NCI-H748 treated with DMSO at 0.1 percent for 48 hours (cell line): ENCODE data around the gene ASS1.
"Not testable (repeated sequence)": the region's sequence is repeated elsewhere in the genome, so short reads cannot be mapped to it uniquely, and the experiment has no call there.

Experiments
- DNase-seq: peaks from one replicate; lab custom pipeline; 2025; lab: John Stamatoyannopoulos, UW

Gene ASS1

DNA sequence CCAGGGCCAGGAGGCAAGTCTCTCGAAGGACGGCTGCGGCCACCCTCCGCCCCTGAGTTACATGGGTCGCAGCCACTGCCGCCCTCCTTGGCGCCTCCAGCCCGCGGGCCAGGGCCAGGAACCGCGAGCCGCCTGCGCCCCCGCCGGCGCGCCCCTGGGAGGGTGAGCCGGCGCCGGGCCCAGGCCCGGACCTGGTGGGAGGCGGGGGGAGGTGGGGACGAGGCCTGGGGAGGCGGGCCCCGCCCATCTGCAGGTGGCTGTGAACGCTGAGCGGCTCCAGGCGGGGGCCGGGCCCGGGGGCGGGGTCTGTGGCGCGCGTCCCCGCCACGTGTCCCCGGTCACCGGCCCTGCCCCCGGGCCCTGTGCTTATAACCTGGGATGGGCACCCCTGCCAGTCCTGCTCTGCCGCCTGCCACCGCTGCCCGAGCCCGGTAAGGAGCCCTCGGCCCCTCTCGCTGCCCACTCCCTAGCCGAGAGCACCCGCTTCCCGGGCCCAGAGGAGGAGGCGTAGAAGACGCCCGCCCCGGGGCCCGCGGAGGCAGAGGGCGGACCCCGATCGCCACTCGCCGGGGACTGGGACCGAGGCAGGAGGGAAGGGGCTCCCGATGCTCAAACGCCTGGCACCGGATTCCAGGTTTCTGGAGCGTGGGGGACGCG, at the start of gene ASS1:
ASS1 (plus strand) TSS at position 397 of the 657 bp plus-strand sequence. CDS start 7,268 bp downstream, outside the sequence.
- DNase-seq, result peak; percentile 36

DNA sequence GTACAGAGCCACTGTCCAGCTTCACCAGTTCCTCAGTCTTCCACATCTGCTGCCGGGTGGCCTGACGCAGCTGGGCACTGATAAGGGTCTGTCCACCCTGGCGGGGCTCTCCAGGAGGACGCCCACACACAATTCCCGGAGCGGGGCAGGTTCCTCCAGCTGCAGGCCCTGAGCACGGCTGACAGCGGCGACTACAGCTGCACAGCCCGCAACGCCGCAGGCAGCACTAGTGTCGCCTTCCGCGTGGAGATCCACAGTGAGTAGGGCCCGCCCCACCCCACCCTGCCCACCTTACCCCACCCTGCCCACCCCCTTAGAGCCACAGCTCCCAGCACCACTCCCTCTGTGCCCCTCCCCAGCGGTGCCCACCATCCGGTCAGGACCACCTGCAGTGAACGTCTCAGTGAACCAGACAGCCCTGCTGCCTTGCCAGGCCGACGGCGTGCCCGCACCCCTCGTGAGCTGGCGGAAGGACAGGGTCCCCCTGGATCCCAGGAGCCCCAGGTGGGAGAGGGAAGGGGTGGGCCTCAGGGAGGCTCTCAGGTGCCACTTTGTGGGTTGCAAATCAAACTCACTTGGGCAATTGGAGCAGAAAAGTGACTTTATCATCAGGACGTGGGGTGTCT, 48.8 kb upstream of the ASS1 start:
- DNase-seq, result no peak

DNA sequence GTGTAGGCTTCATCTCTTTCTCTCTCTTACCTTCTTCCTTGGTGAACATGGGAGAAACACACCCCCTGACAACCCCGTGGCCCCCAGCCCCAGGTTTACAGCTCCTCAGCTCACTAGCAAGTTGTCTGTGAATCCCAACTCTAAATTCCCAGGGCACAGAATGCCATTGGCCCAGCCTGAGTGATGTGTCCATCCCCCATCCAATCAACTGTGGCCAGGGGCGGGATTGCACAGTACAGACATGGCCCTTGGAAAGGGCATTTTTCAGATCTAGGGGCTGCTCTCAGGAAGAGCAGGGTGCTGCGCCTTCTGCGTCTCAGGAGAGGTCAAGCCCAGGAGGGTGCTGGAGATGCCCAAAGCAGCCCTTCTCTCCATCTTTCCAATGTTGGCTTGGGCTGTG, 48.2 kb upstream of the ASS1 start:
- DNase-seq, result no peak

DNA sequence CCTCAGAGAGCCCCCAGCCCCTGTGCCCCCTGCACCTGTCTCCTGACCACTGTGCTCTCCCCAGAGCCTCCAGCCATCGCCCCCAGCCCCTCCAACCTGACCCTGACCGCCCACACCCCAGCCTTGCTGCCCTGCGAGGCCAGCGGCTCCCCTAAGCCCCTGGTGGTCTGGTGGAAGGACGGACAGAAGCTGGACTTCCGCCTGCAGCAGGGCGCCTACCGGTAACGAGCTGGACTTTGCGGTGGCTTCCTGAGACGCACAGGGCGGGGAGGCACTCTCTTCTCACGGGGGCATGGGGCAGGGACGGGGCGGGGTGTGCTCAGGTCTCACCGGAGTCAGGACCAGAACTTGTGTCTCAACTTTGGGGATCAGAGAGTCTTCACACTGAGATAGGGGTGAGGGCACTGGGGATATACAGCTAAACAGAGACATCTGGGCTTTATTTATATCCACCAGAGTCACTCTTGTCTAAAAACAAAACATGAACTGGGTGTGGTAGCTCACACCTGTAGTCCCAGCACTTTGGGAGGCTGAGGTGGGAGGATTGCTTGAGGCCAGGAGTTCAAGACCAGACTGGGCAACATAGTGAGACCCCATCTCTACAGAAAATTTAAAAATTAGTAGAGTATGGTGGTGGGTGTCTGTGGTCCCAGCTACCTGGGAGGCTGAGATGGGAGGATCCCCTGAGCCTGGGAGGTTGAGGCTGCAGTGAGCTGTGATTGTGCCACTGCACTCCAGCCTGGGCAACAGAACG, 46.1 kb upstream of the ASS1 start:
- no peak for DNase-seq

DNA sequence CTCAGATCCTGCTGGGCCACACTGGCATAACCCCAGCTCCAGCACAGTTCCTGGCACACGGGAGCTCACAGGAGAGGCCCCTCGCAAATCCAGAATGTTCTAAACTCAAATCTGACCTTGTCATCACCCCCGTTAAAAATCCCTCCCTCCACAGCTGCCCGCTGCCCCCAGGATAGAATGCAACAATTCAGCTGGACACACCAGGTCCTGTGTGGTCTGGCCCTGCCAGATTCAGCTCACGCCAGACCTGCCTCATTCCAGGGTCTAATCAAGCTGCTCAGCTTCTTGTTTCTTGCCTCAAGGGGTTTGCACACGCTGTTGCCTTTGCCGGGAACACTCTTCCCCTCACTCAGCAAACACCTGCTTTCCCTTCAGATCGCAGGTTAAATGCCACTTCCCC, 45.0 kb upstream of the ASS1 start:
- DNase-seq, result no peak

DNA sequence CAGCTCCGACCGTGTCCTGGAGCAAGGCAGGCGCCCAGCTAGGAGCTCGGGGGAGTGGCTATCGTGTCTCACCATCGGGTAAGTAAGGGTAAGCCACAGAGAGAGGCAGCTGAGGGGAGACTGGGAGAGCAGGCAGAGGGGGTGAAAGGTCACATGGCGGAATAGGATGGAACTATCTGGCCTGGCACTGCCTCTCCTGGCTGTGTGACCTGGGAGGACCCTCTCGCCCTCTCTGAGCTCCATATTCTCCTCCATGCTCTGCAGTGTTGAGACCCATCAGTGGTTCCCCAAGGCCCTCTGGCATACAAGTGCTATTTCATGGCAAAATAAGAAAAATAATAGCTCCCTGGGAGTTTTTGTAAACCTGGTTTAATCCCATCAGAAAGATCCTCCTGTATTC, 43.9 kb upstream of the ASS1 start:
- no peak for DNase-seq

DNA sequence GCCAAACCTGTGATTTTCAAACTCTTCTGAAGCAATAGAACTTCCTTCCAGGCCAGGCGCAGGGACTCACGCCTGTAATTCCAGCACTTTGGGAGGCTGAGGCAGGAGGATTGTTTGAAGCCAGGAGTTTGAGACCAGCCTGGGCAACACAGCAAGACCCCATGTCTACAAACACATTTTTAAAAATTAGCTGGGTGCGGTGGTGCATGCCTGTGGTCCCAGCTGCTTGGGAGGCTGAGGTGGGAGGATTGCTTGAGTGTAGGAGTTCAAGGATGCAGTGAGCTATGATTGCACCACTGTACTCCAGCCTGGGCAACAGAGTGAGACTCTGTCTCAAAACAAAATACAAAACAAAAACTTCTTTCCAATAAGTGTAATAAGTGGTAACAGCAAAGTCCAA, 43.0 kb upstream of the ASS1 start:
- not testable (repeated sequence) for DNase-seq

DNA sequence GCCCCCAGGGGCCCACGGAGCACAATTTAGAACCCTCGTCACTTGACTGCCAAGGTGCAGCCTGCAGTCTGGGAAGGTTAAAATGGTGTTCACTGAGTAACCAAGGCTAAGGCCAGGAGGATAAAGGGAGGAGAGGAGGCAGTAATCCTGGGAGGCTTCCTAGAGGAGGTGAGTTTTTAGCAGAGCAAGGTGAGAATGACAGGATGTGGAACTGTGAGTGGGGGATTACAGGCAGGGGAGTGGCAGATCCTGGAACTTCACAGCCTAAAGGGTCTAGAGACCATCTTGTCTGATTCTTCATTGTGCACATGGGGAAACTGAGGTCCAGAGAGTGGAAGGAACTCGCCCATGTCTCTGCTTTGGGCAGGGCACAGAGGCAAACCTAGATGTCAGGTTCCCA, 42.5 kb upstream of the ASS1 start:
- no peak for DNase-seq

DNA sequence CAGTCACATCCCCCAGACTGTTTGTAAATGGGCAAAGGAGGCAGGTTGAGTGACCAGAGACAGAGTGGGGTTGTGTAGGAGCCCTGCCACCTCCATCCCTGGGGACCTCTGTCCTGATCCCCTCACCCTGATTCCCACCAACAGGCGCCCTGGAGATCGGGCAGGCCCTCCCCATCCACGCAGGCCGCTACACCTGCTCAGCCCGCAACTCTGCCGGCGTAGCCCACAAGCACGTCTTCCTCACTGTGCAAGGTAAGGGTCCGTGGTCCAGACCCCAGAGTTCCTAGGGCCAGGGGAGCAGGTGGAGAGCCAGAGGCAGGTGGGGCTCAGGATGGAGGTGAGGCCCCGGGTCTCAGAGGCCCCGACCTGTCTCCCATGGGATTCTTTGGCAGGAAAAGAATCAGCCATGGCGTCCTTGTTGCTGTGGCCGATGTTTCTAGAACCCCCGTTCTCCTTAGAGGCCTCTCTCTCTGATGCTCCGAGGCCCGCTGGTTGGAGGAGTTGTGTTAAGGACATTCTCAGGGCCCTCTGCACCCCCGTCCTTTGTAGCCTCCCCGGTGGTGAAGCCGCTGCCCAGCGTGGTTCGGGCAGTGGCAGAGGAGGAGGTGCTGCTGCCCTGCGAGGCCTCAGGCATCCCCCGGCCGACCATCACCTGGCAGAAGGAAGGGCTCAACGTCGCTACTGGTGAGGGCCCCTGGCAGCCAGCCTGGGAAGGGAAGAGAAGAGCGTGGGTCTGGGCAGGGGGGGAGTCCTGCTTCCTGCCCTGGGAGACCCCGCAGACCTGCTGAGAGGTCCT, 41.9 kb upstream of the ASS1 start:
- DNase-seq, result no peak

DNA sequence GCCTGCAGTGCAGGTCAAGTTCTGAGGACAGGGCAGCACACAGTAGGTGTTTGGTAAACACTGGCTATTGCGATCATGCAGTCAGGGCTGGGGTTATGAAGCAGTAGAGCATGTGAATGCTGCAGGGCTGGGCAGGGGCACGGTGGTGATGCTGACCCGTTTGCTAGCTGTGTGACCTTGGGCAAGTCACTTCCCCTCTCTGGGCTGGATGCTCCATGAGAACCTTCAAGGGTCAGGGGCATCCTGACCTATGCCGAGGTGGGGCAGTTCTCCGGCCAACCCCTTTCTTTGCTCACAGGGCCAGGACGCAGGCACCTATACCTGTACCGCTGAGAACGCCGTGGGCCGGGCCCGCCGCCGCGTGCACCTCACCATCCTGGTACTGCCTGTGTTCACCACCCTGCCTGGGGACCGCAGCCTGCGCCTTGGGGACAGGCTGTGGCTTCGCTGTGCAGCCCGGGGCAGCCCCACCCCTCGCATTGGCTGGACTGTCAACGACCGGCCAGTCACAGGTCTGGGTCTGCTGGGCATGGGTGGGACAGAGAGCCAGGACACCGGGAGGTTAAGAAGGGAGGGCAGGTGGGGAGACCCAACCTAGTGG, 39.0 kb upstream of the ASS1 start:
- DNase-seq, result no peak

DNA sequence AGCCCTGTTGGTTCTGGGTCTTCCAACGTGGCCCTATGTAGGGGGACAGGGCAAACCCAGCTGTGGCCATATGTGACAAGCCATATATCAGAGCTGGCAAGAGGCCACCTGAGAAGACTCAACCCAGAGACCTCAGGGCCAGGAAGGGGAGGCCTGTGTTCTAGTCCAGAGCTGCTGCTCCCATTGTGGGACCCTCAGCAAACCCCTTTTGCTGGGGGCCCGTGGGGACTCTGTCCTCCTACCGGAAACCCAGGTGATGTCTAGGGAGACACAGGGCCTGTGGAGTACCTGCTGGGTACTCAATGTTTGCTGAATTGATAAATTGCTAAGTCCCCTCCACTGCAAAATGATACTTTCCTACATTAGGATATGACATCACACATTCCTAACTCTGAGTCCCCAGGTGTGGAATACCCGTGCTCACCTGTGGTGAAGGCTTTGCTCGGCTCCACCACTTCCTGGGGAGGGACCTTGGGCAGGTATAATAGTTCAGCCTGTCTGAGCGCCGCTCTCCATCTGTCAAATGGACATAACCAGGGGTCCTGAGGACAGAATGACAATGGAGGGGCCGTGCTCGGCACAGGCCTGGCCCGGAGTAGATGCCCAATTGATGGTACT, 38.4 kb upstream of the ASS1 start:
- no peak for DNase-seq

DNA sequence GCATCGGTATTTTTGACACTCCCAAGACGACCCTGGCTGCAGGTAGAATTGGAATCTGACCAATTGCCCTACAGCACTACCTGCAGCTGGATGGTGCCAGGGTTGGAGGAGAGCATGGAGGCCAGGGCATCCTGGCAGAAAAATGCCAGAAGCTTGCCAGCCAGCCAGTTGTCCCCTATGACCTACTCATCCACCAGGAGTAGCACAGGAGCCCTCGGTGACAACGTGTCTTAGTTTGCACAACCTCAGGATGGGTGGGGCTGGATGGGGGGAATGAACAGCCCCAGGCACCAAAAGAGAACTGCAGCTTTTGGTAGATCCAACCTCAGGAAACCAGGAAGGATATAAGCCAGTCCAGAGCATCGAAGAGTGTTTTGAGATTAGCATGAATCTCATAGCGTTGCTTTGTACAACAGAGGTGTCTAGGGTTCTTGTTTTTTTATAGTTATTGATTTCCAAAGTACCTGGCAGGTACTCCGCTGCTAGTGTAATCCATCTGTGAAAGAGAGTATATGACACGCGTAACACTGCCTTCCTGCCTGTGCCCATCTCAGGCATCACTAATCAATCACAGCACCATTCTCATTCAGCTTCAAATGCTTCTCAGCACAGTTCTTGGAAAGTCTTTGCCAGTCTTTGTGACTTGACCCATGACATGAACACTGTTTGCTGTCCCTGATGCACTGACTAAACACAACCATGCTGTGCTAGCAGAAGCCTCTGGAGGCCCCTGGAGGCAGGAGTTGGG, 36.7 kb upstream of the ASS1 start:
- no peak for DNase-seq

DNA sequence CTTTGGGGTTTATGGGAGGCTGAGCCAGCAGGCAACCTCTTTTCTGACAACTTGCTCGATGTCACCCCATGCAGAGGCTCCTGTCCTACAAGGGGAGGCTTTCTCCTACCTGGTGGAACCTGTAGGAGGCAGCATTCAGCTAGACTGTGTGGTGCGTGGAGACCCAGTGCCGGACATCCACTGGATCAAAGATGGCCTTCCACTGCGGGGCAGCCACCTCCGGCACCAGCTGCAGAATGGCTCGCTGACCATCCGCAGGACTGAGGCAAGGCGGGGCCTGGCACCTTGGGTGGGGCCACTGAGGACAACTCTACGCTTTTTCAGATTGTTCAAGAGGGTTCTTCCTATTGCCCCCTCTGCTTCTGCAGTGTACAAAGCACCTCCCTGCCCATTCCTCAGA, 36.1 kb upstream of the ASS1 start:
- no peak for DNase-seq

DNA sequence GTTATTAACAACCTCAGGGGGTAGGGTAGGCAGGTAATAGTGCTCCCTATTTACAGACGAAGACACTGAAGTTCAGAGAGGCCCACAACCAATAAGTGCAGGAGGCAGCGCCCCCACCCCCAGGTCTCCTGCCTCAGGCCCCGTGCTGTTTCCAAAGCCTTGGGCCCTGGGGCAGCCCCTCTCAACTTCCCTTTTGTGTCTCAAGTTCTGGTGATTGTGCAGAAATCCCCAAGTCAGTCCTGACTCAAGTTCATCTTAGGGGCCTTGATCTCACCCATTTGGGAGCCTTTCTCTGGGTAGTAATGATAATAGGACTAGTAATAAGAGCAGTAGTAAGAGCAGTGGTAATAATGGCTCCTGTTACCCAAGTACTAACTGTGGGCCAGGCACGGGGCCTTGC, 35.5 kb upstream of the ASS1 start:
- no peak for DNase-seq

DNA sequence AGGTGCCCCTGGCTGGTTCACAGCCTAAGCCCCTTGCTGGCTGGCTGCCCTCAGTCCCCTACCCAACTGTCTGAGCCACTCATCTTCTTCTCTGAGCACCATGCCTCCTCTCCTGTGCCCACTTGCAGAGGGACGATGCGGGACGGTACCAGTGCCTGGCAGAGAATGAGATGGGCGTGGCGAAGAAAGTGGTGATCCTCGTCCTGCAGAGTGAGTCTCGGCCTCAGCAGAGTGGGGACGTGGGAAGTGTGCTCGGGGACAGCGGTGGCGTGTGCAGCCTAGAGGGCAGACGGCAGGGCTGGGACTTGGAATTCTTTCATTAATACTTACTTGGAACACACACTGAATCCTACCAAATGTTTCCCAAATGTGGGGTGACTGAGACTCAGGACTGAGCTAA, 34.3 kb upstream of the ASS1 start:
- no peak for DNase-seq

DNA sequence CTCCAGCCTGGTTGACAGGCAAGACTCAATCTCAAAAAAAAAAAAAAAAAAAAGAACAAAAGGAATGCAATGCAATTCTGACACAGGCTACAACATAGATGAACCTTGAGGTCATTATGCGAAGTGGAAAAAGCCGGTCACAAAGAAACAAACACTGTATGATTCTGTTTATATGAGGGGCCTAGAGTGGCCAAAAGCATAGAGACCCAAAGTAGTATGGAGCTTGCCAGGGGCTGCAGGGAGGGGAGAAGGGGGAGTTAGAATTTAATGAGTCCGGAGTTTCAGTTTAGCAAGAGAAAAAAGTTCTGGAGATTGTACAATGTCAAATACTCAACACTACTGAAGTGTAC, 33.2 kb upstream of the ASS1 start:
- no peak for DNase-seq

DNA sequence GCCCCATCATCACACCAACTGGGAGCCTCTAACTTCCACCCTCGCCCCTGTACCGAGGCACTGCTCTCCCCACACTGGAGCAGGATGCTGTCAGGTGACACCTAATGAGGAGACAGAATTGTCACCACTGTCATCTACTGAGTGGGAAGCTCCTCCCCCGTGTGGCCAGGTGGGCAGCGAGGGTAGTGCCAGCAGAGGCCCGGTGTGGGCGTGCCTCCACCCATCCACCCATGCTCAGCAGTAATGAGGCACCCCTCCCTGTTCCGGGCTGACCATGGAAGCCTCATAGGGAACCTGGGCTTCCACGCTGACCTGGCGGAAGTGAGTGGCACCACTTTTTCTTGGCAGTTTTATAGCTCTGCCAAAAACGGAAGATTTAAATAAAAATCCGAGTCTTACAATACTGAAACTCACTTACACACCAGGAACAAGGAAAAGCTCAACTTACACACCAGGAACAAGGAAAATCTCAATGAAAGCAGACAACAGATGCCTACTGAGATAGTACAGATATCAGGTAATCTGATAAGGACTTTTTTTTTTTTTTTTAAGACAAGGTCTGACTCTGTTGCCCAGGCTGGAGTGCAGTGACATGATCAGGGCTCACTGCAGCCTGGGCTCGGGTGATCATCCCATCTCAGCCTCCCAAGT, 30.6 kb upstream of the ASS1 start:
- no peak for DNase-seq

DNA sequence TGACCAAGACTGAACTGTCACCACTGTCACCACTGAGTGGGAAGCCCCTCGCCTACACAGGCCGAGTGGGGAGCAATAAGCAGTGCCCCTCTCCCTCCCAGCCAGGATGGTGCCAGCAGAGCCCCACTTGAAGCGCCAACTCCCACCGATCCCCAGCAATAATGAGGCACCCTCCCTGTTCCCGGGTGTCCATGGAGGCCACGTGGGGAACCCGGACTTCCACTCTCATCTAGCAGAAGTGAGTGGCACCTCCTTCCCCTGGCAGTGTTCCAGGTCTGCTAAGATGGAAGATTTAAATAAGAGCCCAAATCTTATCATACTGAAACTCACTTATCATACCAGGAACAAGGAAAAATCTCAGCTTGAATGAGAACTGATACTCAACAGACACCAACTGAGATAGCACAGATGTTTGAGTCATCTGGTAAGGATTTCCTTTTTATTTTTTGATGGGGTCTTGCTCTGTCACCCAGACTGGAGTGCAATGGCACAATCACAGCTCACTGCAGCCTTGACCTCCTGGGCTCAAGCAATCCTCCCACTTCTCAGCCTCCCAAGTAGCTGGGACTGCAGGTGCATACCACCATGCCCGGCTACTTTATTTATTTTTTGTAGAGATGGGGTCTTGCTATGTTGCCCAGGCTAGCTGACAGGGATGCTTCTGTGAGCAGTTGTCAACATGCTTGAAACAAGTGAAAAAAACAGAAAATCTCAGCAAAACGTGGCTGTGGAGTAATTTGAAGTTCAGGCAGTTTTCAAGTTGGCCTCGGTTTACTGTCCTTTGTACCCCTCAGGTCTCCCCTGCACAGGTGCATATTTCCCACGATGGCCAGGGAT, 29.6 kb upstream of the ASS1 start:
- DNase-seq, result no peak

DNA sequence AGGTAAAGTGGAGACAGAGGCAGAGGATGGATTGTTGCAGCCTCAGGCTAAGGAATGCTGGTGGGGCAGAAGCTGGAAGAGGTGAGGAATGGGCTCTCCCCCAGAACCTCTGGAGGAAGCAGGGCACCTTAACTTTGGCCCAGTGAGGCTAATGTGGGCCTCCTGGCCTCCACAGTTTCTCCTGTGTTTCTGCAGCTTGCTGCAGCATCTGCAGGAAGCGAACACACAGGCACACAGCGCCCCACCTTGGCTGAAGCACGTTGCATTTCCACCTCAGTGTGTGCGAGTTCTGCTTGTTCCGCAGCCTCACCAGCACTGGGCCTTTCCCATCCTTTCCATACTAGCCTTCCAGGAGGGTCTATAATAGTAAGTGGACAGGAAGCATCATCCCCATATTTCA, 27.2 kb upstream of the ASS1 start:
- DNase-seq, result no peak

DNA sequence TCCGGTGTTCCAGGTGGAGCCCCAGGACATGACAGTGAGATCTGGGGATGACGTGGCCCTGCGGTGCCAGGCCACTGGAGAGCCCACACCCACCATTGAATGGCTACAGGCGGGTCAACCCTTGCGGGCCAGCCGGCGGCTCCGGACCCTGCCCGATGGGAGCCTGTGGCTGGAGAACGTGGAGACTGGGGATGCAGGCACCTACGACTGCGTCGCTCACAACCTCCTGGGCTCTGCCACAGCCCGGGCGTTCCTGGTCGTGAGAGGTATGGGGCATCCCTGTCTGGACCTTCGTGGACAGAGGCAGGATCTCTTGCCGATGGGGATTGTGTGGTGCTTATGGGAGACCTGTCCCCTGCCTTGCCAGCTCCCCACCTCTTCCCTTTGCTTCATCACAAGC, 26.0 kb upstream of the ASS1 start:
- DNase-seq, result no peak
